ENCODE results near the gene PIK3C2B. TPM values are rescaled to one million over a fixed set of nuclear protein-coding genes. Genes with fewer than 3 reads are reported as not detected.

PIK3C2B gene
- total and polyA plus RNA-seq, 5 donors from 2014 or later: 0.90 to 39.5 (median 1.9) TPM

DNA sequence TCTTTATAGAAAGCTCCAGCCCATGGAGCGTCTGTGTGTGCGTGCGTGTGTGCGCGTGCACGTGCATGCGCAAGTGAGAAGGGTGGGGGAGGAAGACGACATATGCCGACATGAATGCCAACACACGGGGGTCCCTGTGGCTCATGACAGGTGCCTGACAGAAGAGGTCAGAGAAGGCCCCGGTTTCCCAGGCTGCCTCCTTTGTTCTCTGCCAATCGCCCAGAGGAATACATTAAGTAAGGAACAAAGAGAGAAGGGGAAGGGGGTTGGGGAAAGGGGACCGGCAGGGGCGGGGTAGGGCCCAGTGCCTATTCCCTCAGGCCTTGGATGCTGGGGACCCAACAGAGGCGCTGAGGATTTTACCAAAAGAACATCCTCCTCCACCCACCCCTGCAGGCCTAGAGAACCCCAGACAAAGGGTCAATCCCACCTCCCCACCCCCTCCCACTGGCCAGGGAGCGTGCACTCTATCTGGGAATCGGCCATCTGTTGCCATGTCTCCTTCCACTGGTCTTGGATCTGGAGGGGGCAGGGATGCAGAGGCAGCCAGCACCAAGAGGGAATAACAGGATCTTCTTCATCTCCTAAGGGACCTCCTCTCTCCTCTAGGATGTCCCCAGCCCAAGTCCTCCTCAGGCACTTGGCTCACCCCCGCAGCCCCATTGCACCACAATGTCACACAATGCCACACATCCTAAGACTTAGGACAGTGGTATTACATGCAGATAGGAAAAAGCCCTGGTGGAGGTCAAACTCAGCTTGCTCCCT, 39.4 kb downstream of the PIK3C2B start:
- peak overlapping the region in 1 of 4 donors; percentile 71 for H3K4me3 Mint-ChIP-seq
- peak overlapping the region in 1 of 3 donors; percentile 60 for H3K27ac Mint-ChIP-seq
- ATAC-seq (ENCODE audit: low read depth in 2 of 2) (no peak), DNase-seq (no peak)
- H3K4me1 ChIP-seq (ENCODE audit: control insufficient read depth, insufficient read depth, low read length, poor library complexity, severe bottlenecking): peaks cover 16% of the 10 kb centered on the region
- no peaks in the 10 kb centered on the region for H3K9me3 ChIP-seq (ENCODE audit: control insufficient read depth in 2 of 2, low read length in 2 of 2)
- peaks cover 20% of the 10 kb centered on the region for H3K36me3 ChIP-seq (ENCODE audit: control insufficient read depth, insufficient read depth, low read length)
- H3K27me3 ChIP-seq (ENCODE audit: control insufficient read depth, insufficient read depth, low read length): no peaks in the 10 kb centered on the region
- no peak overlapping the region for H3K4me3 ChIP-seq (ENCODE audit: low read depth, low read length)
- H3K27me3 Mint-ChIP-seq: no peaks in the 10 kb centered on the region
- no peak overlapping the region for H3K27ac ChIP-seq (ENCODE audit: insufficient read depth, low read length, poor library complexity, severe bottlenecking)
- no peaks in the 10 kb centered on the region for H3K9me3 Mint-ChIP-seq
- H3K4me1 Mint-ChIP-seq: peaks cover 9 to 26% (median 18%) of the 10 kb centered on the region in 4 donors
- peaks cover 22% of the 10 kb centered on the region for H3K36me3 Mint-ChIP-seq

DNA sequence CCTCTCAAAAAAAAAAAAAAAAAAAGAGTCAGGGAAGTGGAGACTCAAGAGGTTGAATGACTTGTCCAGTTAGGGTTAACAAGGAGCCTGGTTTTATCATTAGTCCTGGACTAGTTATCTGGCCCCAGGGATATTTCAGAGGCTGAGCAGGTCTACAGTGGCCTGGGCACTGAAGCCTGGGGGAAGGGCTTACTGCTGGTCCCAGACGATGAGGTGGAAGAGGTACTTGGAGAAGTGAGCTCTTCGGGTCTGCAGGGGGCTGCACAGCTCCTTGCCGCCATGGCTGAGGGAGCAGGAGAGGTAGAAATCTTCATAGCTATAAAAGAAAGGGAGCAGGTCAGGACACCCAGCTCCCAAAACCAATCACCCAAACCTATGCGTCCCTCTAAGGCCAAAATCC, 40.1 kb downstream of the PIK3C2B start:
- peaks cover 9 to 27% (median 18%) of the 10 kb centered on the region in 4 donors for H3K4me1 Mint-ChIP-seq
- peak overlapping the region in 1 of 3 donors; percentile 71 for H3K27ac Mint-ChIP-seq
- H3K27me3 Mint-ChIP-seq: no peaks in the 10 kb centered on the region
- DNase-seq (no peak), ATAC-seq (ENCODE audit: low read depth in 2 of 2) (no peak)
- H3K36me3 Mint-ChIP-seq: peaks cover 15% of the 10 kb centered on the region
- Histone ChIP-seq H3K4me3 (ENCODE audit: low read depth, low read length) (no peak overlapping the region), H3K27me3 (ENCODE audit: control insufficient read depth, insufficient read depth, low read length) (no peaks in the 10 kb centered on the region), H3K36me3 (ENCODE audit: control insufficient read depth, insufficient read depth, low read length) (peaks cover 13% of the 10 kb centered on the region), H3K9me3 (ENCODE audit: control insufficient read depth in 2 of 2, low read length in 2 of 2) (no peaks in the 10 kb centered on the region), H3K27ac (ENCODE audit: insufficient read depth, low read length, poor library complexity, severe bottlenecking) (no peak overlapping the region), H3K4me1 (ENCODE audit: control insufficient read depth, insufficient read depth, low read length, poor library complexity, severe bottlenecking) (peaks cover 16% of the 10 kb centered on the region)
- H3K4me3 Mint-ChIP-seq: peak overlapping the region in 1 of 4 donors; percentile 71
- H3K9me3 Mint-ChIP-seq: no peaks in the 10 kb centered on the region

DNA sequence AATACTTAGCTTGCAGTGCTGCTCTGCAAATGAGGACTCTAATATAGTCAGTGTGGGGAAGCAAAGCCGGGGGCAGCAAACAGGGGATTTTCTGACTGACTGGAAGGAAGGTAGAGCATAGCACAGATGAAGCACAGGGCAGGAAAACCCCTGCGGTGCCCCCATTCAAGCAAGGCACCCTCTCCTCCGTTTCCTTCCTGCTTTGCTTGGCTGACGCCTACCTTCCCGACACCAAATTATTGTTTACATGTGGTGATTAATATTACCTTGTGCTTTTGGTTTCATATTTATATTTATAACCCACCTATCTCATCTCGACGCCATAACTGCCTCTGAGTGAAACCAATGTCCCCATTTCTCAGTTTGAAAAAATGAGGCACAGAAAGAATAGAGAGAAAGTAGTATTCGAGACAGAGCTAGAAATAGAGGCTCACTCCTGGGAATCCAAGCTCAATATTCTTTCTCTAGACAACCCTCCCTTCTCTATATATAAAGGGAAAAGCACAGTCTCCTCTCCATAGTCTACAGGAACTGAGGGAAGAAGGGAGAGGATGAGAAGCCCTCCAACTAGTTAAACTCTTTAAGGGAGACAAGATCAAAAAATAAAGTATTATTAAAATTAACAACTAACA, 41.3 kb downstream of the PIK3C2B start:
- H3K4me3 ChIP-seq (ENCODE audit: low read depth, low read length): peak overlapping the region; percentile 64
- ATAC-seq (ENCODE audit: low read depth in 2 of 2): peak; percentile 92 to 97
- Mint-ChIP-seq H3K27ac (peak overlapping the region; percentile 90 to 98 (median 95)), H3K4me1 (peaks cover 9 to 27% (median 18%) of the 10 kb centered on the region in 4 donors), H3K9me3 (no peaks in the 10 kb centered on the region), H3K27me3 (no peaks in the 10 kb centered on the region), H3K4me3 (peak overlapping the region; percentile 53 to 93 (median 67)), H3K36me3 (peaks cover 14% of the 10 kb centered on the region)
- peaks cover 16% of the 10 kb centered on the region for H3K4me1 ChIP-seq (ENCODE audit: control insufficient read depth, insufficient read depth, low read length, poor library complexity, severe bottlenecking)
- peak; percentile 54 to 81 (median 76) for DNase-seq
- peak overlapping the region; percentile 89 for H3K27ac ChIP-seq (ENCODE audit: insufficient read depth, low read length, poor library complexity, severe bottlenecking)
- H3K36me3 ChIP-seq (ENCODE audit: control insufficient read depth, insufficient read depth, low read length): peaks cover 11% of the 10 kb centered on the region
- no peaks in the 10 kb centered on the region for H3K27me3 ChIP-seq (ENCODE audit: control insufficient read depth, insufficient read depth, low read length)
- H3K9me3 ChIP-seq (ENCODE audit: control insufficient read depth in 2 of 2, low read length in 2 of 2): no peaks in the 10 kb centered on the region

DNA sequence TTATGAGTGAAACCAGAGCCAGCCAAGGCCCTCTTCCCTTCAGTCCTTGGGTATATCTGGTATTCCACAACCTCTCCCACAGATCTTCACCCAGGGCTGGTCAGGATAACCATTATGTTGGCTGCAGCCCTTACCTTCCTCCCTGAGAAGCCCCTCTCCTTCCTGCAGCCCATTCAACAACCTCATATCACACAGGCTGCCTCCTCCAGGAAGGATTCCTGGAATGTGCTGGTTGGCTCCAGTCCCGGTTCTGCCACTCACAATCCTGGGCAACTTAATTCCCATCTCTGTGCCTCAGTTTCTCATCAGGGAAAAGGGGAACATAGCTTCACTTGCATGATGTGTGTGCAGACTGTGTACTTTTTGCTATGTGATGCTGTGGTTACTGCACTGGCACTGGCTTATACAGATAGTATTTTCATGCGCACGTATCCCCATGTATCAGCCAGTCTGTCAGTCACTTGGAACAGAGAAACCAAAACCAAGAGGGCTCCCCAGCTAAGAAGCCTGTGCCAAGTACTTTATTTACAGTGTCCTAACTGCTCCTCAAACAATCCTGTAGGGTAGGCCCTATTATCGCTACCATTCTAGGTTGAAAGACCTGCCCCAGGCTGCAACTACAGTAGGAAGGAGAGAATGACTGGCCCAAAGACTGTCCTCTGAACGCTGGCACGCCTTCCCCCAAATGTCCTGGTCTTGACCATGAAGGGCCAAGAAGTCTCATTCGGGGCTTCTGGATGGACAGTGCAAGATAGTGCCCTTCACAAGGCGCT, 43.1 kb downstream of the PIK3C2B start:
- peak overlapping the region; percentile 60 to 90 (median 78) for H3K27ac Mint-ChIP-seq
- H3K36me3 ChIP-seq (ENCODE audit: control insufficient read depth, insufficient read depth, low read length): peaks cover 7% of the 10 kb centered on the region
- peak overlapping the region in 1 of 4 donors; percentile 64 for H3K4me3 Mint-ChIP-seq
- no peak for DNase-seq
- no peak overlapping the region for H3K4me3 ChIP-seq (ENCODE audit: low read depth, low read length)
- H3K9me3 ChIP-seq (ENCODE audit: control insufficient read depth in 2 of 2, low read length in 2 of 2): no peaks in the 10 kb centered on the region
- H3K9me3 Mint-ChIP-seq: no peaks in the 10 kb centered on the region
- peaks cover 9 to 29% (median 20%) of the 10 kb centered on the region in 4 donors for H3K4me1 Mint-ChIP-seq
- H3K4me1 ChIP-seq (ENCODE audit: control insufficient read depth, insufficient read depth, low read length, poor library complexity, severe bottlenecking): peaks cover 20% of the 10 kb centered on the region
- H3K27me3 Mint-ChIP-seq: no peaks in the 10 kb centered on the region
- ATAC-seq (ENCODE audit: low read depth in 2 of 2): no peak
- H3K27ac ChIP-seq (ENCODE audit: insufficient read depth, low read length, poor library complexity, severe bottlenecking): peak overlapping the region; percentile 21
- peaks cover 10% of the 10 kb centered on the region for H3K36me3 Mint-ChIP-seq
- H3K27me3 ChIP-seq (ENCODE audit: control insufficient read depth, insufficient read depth, low read length): no peaks in the 10 kb centered on the region

DNA sequence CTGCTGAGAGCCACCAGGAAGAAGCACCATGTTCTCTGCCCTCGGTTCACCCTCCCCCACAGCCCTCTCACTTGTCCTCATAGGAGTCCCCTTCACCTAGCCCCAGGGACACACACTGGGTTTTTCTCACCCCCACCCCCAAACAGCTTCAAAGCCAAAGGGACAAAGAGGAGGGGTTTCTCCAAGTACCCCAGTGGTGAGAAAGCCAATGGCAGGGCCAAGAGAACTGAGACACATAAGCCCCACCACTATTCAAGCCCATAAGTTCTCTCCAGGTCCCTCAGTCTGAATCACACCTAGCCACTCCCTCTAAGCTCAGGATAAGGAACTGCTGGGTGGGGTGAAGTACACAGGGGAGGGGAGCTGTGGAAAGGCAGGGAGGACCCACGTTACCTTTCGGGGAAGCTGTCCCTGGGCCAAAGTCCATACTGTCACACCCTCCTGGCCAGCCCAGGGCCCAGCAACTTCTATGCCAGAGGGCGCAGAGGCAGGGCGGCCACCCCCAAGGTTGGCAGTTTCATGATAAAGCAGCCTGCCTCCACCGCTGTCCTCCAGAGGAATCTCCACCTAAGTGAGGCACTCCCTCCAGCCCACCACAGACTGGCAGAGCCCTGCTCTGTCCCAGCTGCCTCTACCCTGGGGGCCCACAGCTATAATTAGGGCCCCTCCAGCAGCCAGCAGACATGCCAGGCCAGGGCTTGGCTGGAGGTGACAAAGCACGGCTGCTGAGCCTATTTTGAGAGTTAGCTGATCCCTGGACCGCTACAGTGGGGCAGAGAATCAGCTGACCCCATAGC, 43.9 kb downstream of the PIK3C2B start:
- H3K9me3 ChIP-seq (ENCODE audit: control insufficient read depth in 2 of 2, low read length in 2 of 2): no peaks in the 10 kb centered on the region
- no peaks in the 10 kb centered on the region for H3K9me3 Mint-ChIP-seq
- peaks cover 13% of the 10 kb centered on the region for H3K36me3 Mint-ChIP-seq
- H3K4me1 Mint-ChIP-seq: peaks cover 9 to 33% (median 23%) of the 10 kb centered on the region in 4 donors
- no peaks in the 10 kb centered on the region for H3K27me3 Mint-ChIP-seq
- DNase-seq (no peak), ATAC-seq (ENCODE audit: low read depth in 2 of 2) (no peak)
- peaks cover 24% of the 10 kb centered on the region for H3K4me1 ChIP-seq (ENCODE audit: control insufficient read depth, insufficient read depth, low read length, poor library complexity, severe bottlenecking)
- H3K4me3 ChIP-seq (ENCODE audit: low read depth, low read length): no peak overlapping the region
- H3K4me3 Mint-ChIP-seq: peak overlapping the region in 1 of 4 donors; percentile 34
- H3K27me3 ChIP-seq (ENCODE audit: control insufficient read depth, insufficient read depth, low read length): no peaks in the 10 kb centered on the region
- H3K27ac ChIP-seq (ENCODE audit: insufficient read depth, low read length, poor library complexity, severe bottlenecking): no peak overlapping the region
- peaks cover 5% of the 10 kb centered on the region for H3K36me3 ChIP-seq (ENCODE audit: control insufficient read depth, insufficient read depth, low read length)
- H3K27ac Mint-ChIP-seq: peak overlapping the region in 2 of 3 donors; percentile 52 to 83

DNA sequence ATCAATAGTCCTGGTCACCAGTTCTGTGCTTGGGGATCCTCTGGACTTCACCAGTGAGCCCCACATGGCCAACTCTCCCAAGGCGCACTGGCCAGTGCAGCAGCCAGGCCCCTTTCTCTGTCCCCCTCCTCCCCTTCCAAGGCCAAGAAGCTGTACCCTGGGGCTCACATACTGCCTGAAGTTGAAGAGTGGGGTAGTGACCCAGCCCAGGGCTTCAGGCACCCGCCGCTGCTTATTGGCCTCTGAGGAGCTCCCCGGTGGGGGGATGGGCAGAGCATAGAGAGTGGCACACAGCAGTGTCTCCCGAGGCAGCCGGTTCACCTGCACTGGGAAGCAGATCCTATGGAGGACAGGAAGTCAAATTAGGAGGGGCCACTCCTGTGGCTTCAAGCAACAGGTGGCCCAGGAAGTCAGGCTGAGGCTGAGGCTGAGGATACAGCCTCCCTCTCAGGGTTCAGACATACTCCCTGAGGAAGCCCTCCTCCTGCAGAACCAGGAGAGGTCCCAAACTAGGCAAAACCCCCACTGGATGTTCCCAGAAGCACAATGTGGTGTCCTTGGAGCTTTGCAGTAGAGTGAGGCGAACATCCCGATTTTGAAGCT, 44.8 kb downstream of the PIK3C2B start:
- peak overlapping the region; percentile 8 to 83 (median 81) for H3K27ac Mint-ChIP-seq

More for the DNA sequence above, 44.8 kb downstream of the PIK3C2B start:
- Histone ChIP-seq H3K27me3 (ENCODE audit: control insufficient read depth, insufficient read depth, low read length) (no peaks in the 10 kb centered on the region), H3K36me3 (ENCODE audit: control insufficient read depth, insufficient read depth, low read length) (peaks cover 2% of the 10 kb centered on the region), H3K27ac (ENCODE audit: insufficient read depth, low read length, poor library complexity, severe bottlenecking) (peak overlapping the region; percentile 34), H3K9me3 (ENCODE audit: control insufficient read depth in 2 of 2, low read length in 2 of 2) (no peaks in the 10 kb centered on the region), H3K4me3 (ENCODE audit: low read depth, low read length) (no peak overlapping the region), H3K4me1 (ENCODE audit: control insufficient read depth, insufficient read depth, low read length, poor library complexity, severe bottlenecking) (peaks cover 24% of the 10 kb centered on the region)
- Mint-ChIP-seq H3K4me1 (peaks cover 9 to 30% (median 23%) of the 10 kb centered on the region in 4 donors), H3K36me3 (peaks cover 13% of the 10 kb centered on the region), H3K9me3 (no peaks in the 10 kb centered on the region), H3K27me3 (no peaks in the 10 kb centered on the region), H3K4me3 (no peak overlapping the region)
- no peak for DNase-seq
- no peak for ATAC-seq (ENCODE audit: low read depth in 2 of 2)

All from CD4-positive, CD25-positive, alpha-beta regulatory T cell (primary cell).